Keratinocyte (primary cell): ENCODE measurements around the gene CAMKMT. TPM values are rescaled to one million over a fixed set of nuclear protein-coding genes. Genes with fewer than 3 reads are reported as not detected.

Experiments used
- DNase-seq: peaks from one replicate; pipeline ENCODE4 v3.0.0-alpha.2; 2011; ENCODE audit warnings: low read depth, missing footprints, low spot score
- FAIRE-seq: peaks from 2 replicates; lab custom pipeline; 2011; peaks lifted over from hg19 to GRCh38; lab: Jason Lieb, UNC
- H2AFZ ChIP-seq: 2 replicates; pipeline ENCODE4 v1.6.0; 2012; ENCODE audit warnings: low read length, control low read depth, inconsistent platforms; ENCODE audit not compliant: control insufficient read depth
- H3K27ac ChIP-seq: 2 replicates; pipeline ENCODE4 v1.5.1; 2011; ENCODE audit warnings: low read length; ENCODE audit not compliant: control insufficient read depth, insufficient read depth
- H3K27me3 ChIP-seq: 3 replicates; pipeline ENCODE4 v1.6.0; 2011; ENCODE audit warnings: low read length; ENCODE audit not compliant: control insufficient read depth, insufficient read depth; ENCODE audit errors: extremely low read depth
- H3K36me3 ChIP-seq, 2 experiments: 2 replicates in 1 of 2; 3 replicates in 1 of 2; pipeline ENCODE4 v1.5.1; 2011; ENCODE audit warnings: low read length in 2 of 2, mild to moderate bottlenecking in 1 of 2; ENCODE audit not compliant: control insufficient read depth in 2 of 2, insufficient read depth in 2 of 2; ENCODE audit errors: extremely low read depth in 1 of 2
- H3K4me1 ChIP-seq: 3 replicates; pipeline ENCODE4 v1.5.1; 2011; ENCODE audit warnings: low read length; ENCODE audit not compliant: control insufficient read depth, insufficient read depth; ENCODE audit errors: extremely low read depth
- H3K4me2 ChIP-seq: 3 replicates; pipeline ENCODE4 v1.6.0; 2011; ENCODE audit warnings: low read depth, low read length; ENCODE audit not compliant: control insufficient read depth, insufficient read depth; ENCODE audit errors: extremely low read depth
- H3K4me3 ChIP-seq, 3 experiments: fragments of 200-600 bp in 1 of 3; sonication (generic) in 1 of 3; 2 replicates in 2 of 3; 3 replicates in 1 of 3; pipeline ENCODE4 v1.5.1; 2011 to 2016; ENCODE audit warnings: low read length in 3 of 3, mild to moderate bottlenecking in 3 of 3, control low read depth in 2 of 3, inconsistent platforms in 1 of 3, low read depth in 1 of 3, mixed read lengths in 1 of 3, mixed run types in 1 of 3, moderate library complexity in 1 of 3; ENCODE audit not compliant: control insufficient read depth in 2 of 3, insufficient read depth in 2 of 3; ENCODE audit errors: extremely low read depth in 1 of 3
- H3K79me2 ChIP-seq: 2 replicates; pipeline ENCODE4 v1.6.0; 2012; ENCODE audit warnings: low read length; ENCODE audit not compliant: control insufficient read depth, insufficient read depth
- H3K9ac ChIP-seq: 3 replicates; pipeline ENCODE4 v1.6.0; 2011; ENCODE audit warnings: low read length; ENCODE audit not compliant: control insufficient read depth, insufficient read depth; ENCODE audit errors: extremely low read depth
- H3K9me1 ChIP-seq: 3 replicates; pipeline ENCODE4 v1.6.0; 2011; ENCODE audit warnings: low read length; ENCODE audit not compliant: control insufficient read depth, insufficient read depth; ENCODE audit errors: extremely low read depth
- H3K9me3 ChIP-seq: 2 replicates; pipeline ENCODE4 v1.5.1; 2012; ENCODE audit warnings: low read depth, low read length; ENCODE audit not compliant: control insufficient read depth
- H4K20me1 ChIP-seq: 3 replicates; pipeline ENCODE4 v1.6.0; 2011; ENCODE audit warnings: low read length; ENCODE audit not compliant: control insufficient read depth, insufficient read depth; ENCODE audit errors: extremely low read depth
- CTCF ChIP-seq, 3 experiments: IDR thresholded peaks in 1 of 3; conservative IDR thresholded peaks in 1 of 3; optimal IDR thresholded peaks in 1 of 3; 2 replicates in 2 of 3; 3 replicates in 1 of 3; pipeline versions ENCODE3 to v1.5.1; 2011; ENCODE audit warnings: low read length in 3 of 3, mild to moderate bottlenecking in 3 of 3, moderate library complexity in 2 of 3, control low read depth in 1 of 3, inconsistent platforms in 1 of 3; ENCODE audit not compliant: insufficient read depth in 2 of 3; ENCODE audit errors: extremely low read depth in 1 of 3
- EZH2 ChIP-seq: IDR thresholded peaks from one replicate; pipeline ENCODE4 v1.6.1; 2012; ENCODE audit warnings: inconsistent platforms, mild to moderate bottlenecking, low read length, moderate library complexity
- dilution Hi-C: fragments of 300-500 bp; cut with MboI; formaldehyde crosslinking; loops from one replicate; pipeline ENCODE4 v1.7.0; 2020; ENCODE audit warnings: low sequenced_read_pairs; ENCODE audit not compliant: extremely low pct_ligation_motif_present
- polyA plus RNA-seq, 5 experiments: library from polyadenylated mRNA; depleted of rRNA in 3 of 5; stranded (reverse) in 3 of 5; stranded (forward) in 1 of 5; unstranded in 1 of 5; fragments of >200 nt; gene quantifications; 1 replicate in 1 of 5; 2 replicates in 3 of 5; 3 replicates in 1 of 5; pipeline versions ENCODE4 v1.2.1 to v1.2.3, GENCODE V29; 2011 to 2012; ENCODE audit warnings: missing spikeins in 2 of 5, low read depth in 1 of 5, low replicate concordance in 1 of 5

The CAMKMT gene
- polyA plus RNA-seq, 1 donor (not counting 4 experiments of a cell fraction or from before 2014, with no cell fraction given) = 9.9 TPM

DNA sequence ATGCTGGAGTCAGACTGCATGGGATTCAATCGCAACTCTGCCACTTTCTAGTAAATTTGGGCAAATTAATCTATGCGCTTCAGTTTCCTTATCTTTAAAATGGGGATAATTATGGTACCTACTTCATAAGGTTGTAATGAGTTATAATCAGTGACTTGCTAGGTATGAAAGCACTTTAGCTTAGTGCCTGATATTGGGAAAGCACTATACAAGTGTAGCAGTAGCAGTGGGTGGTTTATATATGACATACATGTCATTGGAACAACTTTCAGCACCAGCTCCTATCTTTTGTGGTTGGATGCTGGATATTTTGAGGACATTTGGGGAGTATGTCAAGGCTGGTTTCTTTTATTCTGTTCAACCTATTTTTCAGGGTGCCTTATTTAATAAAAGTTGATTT is 277.7 kb downstream of the CAMKMT start:
- Histone ChIP-seq H3K9me3 (no peaks in the 10 kb centered on the region), H3K9me1 (no peaks in the 10 kb centered on the region), H3K9ac (no peak overlapping the region), H3K4me3 (no peak overlapping the region), H3K4me1 (no peaks in the 10 kb centered on the region), H3K79me2 (no peaks in the 10 kb centered on the region), H3K27ac (no peak overlapping the region), H3K27me3 (no peaks in the 10 kb centered on the region), H3K4me2 (no peak overlapping the region), H4K20me1 (no peaks in the 10 kb centered on the region), H3K36me3 (no peaks in the 10 kb centered on the region), H2AFZ (no peak overlapping the region)
- no peak for DNase-seq
- dilution Hi-C loops = no loop called here
- FAIRE-seq = no peak
- TF ChIP-seq EZH2 (no peak), CTCF (optimal IDR thresholded peaks at IDR 0.05 in 1 of 3, IDR thresholded peaks at IDR 0.05 in 1 of 3, conservative IDR thresholded peaks at IDR 0.05 in 1 of 3; ENCODE audit: extremely low read depth in 1 of 3, insufficient read depth in 2 of 3, low read length in 3 of 3) (no peak)

- no peaks in the 10 kb centered on the region for H3K4me1 ChIP-seq
- H2AFZ ChIP-seq = no peak overlapping the region
- no peaks in the 10 kb centered on the region for H4K20me1 ChIP-seq
- H3K9me1 ChIP-seq = no peaks in the 10 kb centered on the region
- no peak overlapping the region for H3K27ac ChIP-seq
- no peak overlapping the region for H3K4me2 ChIP-seq
- FAIRE-seq (no peak), DNase-seq (no peak)
- H3K9ac ChIP-seq = no peak overlapping the region
- TF ChIP-seq CTCF (optimal IDR thresholded peaks at IDR 0.05 in 1 of 3, IDR thresholded peaks at IDR 0.05 in 1 of 3, conservative IDR thresholded peaks at IDR 0.05 in 1 of 3; ENCODE audit: extremely low read depth in 1 of 3, insufficient read depth in 2 of 3, low read length in 3 of 3) (no peak), EZH2 (no peak)
- H3K79me2 ChIP-seq = no peaks in the 10 kb centered on the region
- H3K27me3 ChIP-seq = no peaks in the 10 kb centered on the region
- dilution Hi-C loops = no loop called here
- H3K4me3 ChIP-seq = no peak overlapping the region
- no peaks in the 10 kb centered on the region for H3K9me3 ChIP-seq
- H3K36me3 ChIP-seq = no peaks in the 10 kb centered on the region
Observed at GRCh38 chr2:44642123-44642857, 280.5 kb downstream of the CAMKMT start.
